ENCODE data around the gene SYNGR2.

SYNGR2 gene

GRCh38 chr17:78131172-78132083 lies 37.0 kb upstream of the SYNGR2 start:
- TF ChIP-seq CTCF (IDR thresholded peaks at IDR 0.05; ENCODE audit: low read depth, low read length), result no peak
- no peak for DNase-seq (ENCODE audit: extremely low read depth, low read depth)

GRCh38 chr17:78132084-78132676 lies 36.2 kb upstream of the SYNGR2 start:
- no peak for DNase-seq (ENCODE audit: extremely low read depth, low read depth)
- TF ChIP-seq CTCF (IDR thresholded peaks at IDR 0.05; ENCODE audit: low read depth, low read length), result no peak

GRCh38 chr17:78132767-78133178 lies 35.6 kb upstream of the SYNGR2 start:
- no peak for DNase-seq (ENCODE audit: extremely low read depth, low read depth)
- no peak for TF ChIP-seq CTCF (IDR thresholded peaks at IDR 0.05; ENCODE audit: low read depth, low read length)

GRCh38 chr17:78133179-78133951 lies 35.0 kb upstream of the SYNGR2 start:
- no peak for DNase-seq (ENCODE audit: extremely low read depth, low read depth)
- TF ChIP-seq CTCF (IDR thresholded peaks at IDR 0.05; ENCODE audit: low read depth, low read length), result no peak

GRCh38 chr17:78133971-78134898 lies 34.1 kb upstream of the SYNGR2 start:
- DNase-seq (ENCODE audit: extremely low read depth, low read depth), result no peak
- TF ChIP-seq CTCF (IDR thresholded peaks at IDR 0.05; ENCODE audit: low read depth, low read length), result peak; percentile 34

- no peak for DNase-seq (ENCODE audit: extremely low read depth, low read depth)
These were observed 33.4 kb upstream of the SYNGR2 start for GRCh38 chr17:78134899-78135385.

More at GRCh38 chr17:78134899-78135385, 33.4 kb upstream of the SYNGR2 start:
- TF ChIP-seq CTCF (IDR thresholded peaks at IDR 0.05; ENCODE audit: low read depth, low read length), result no peak
